Stimulated activated CD4-positive, alpha-beta T cell treated with anti-CD3 and anti-CD28 coated beads, Interleukin-1b, Interleukin-23, amount 100 ng/mL, for 24 hours (primary cell): ENCODE measurements around the gene FOXO1.
"Not testable (repeated sequence)": the region's sequence is repeated elsewhere in the genome, so short reads cannot be mapped to it uniquely, and the experiment has no call there.

Experiments
- DNase-seq, 4 experiments: peaks; one replicate each; pipeline ENCODE4 v3.0.0-alpha.2; 2020; ENCODE audit warnings: low read depth in 4 of 4, low spot score in 1 of 4

FOXO1 gene

DNA sequence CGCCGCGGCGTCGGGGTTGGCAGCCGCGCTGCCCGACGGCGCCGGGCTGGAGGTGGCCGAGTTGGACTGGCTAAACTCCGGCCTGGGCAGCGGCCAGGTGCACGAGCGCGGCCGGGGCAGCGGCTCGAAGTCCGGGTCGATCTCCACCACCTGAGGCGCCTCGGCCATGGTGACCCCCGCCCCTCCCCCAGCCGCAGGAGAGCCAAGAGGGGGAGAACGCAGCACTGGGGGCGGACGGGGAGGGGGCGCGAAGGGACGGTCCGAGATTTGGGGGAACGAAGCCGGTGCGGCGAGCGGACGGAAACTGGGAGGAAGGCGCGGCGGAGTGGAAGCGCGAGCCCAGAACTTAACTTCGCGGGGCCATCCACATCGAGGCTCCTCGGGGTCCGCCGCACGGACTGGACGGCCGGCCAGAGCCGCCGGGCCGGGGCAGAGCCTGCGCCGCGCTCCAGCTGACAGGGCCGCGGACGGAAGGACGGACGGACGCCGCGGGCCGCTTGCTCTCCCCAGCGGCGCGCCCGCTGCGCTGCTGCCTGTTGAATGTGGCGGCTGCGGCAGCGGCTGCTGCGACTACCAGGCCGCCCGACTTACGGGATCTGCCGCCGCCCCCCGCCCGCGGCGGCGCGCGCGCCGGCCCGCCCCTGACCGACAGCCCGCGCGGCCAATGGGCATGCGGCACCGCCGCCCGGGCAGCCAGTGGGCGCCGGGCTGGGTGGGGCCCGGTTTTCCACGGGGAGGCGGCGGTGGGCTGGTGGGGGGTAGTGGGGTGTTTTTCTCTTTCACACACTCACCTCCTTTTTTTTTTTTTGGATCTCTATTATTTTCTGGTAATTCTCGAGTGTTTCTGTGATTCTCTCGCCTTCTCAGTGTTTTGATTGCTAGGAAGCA, at the start of gene FOXO1:
Gene FOXO1 (minus strand): TSS at position 597 of the 888 bp plus-strand sequence. CDS start 429 bp downstream, at position 168.
- peak; percentile 66 to 82 (median 76) for DNase-seq

DNA sequence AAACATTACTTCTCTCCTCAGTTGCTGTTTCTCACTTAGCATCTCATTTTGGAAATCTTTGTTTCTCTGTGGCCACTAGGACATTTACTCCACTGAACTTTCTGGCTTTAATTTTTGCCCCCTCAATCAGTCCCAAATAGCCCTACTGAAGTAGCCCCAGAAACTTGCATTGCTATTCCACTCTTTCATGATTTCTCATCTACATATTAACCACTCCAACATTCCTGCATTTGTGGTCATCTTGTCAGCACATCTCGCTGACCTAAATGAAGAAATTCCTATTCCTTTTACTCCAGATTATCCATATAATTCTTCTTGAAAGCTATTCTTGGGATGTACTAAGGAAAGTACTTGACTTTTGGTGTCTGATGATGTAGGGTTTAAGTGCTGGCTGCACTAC, 48.0 kb upstream of the FOXO1 start:
- DNase-seq = not testable (repeated sequence)

- no peak for DNase-seq
Observed at GRCh38 chr13:40706439-40706838, 40.0 kb upstream of the FOXO1 start.

DNA sequence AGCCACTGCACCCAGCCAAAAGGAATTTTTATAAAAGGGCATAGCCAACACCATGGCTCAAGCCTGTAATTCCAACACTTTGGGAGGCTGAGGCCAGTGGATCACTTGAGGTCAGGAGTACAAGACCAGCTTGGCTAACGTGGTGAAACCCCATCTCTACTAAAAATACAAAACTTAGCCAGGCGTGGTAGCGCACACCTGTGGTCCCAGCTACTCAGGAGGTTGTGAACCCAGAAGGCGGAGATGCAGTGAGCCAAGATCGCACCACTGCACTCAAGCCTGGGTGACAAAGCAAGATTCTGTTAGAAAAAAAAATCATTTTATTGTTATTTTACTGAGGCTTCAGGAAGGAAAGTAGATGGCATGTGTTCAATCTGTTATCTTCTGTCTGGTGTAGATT, 31.3 kb upstream of the FOXO1 start:
- DNase-seq = no peak

- DNase-seq = no peak
Observed at GRCh38 chr13:40694426-40694825, 28.0 kb upstream of the FOXO1 start.

DNA sequence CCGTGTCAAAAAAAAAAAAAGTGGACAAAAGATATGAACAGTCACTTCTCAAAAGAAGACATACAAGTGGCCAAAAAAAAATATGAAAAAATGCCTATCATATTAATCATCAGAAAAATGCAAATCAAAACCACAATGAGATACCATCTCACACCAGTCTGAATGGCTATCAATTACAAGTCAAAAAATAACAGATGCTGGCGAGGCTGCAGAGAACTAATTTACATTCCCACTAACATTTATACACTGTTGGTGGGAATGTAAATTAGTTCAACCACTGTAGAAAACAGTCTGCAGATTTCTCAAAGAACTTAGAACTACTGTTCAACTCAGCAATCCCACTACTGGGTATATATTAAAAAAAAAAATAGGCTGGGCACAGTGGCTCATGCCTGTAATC, 26.5 kb upstream of the FOXO1 start:
- DNase-seq = no peak

DNA sequence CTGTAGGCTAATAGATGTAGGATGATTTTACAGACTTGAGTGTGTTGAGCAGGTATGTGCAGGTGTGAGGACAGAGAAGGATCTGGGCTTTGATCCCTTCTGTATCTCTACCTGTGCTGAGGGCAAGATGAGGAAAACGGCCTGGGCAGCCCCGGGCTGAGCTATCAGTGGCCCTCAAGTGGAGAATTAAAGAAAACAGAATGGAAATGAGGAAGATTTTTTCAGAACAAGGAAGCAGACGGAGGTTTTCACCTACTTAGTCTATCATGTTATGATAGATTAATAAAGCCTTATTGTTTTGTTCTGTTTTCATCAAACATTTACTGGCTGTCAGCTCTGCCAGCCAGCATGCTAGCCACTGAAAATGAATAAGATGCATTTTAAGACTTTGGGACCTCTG, 22.3 kb upstream of the FOXO1 start:
- DNase-seq = no peak

- DNase-seq = no peak
Observed at GRCh38 chr13:40682449-40683240, 16.2 kb upstream of the FOXO1 start.

- DNase-seq = no peak
Observed at GRCh38 chr13:40681341-40682146, 15.1 kb upstream of the FOXO1 start.

DNA sequence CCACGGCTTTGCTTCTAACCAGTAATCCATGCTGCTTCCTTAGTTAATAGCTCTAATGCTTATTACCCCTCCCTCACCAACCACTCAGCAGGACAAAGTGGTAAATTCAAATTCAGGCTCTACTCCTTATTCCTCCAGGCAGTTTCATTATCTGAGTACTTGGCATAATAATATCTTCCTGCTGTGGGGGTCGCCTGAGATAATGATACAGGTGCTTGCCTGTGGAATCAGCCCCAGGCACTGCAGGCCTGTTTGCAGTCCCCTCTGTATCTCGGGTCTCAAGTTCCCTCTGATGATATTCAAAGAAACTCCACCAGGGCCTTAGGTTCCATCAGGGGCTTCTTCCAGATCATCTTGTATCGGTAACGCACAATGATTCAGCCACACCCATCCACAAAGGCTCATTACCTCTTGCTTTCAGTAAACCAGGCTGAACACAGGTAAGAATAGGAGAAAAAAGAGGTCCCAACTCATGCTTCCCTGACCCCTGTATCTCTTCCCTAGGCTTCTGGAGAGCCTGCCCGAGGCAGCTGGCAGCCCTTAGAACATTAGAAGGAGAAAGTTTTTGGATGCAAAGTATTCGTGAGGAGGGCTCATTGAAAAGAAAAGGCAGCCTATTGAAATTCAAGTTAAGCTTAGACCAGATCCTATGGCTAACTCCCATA, 14.3 kb upstream of the FOXO1 start:
- no peak for DNase-seq

GRCh38 chr13:40679480-40679985, 13.1 kb upstream of the FOXO1 start:
- no peak for DNase-seq

DNA sequence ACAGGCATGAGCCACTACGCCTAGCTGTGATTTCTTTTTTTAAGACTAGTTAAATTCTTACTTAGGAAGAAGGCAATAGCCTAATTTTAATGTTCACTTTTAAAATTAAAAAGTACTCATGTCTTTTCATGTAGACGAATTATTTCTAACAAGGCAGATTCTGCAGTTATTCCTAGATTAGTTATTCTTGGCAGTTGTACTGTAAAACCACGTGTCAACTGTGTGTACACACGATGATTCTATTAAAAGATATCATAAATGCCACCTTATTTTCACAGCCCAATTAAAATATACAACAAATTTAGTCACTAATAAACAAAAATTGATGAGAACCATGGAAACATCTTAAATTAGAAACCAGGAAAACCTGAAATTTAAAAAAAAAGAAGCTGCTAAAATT, 10.6 kb upstream of the FOXO1 start:
- no peak for DNase-seq

GRCh38 chr13:40676007-40676406, 9.6 kb upstream of the FOXO1 start:
- no peak for DNase-seq

- no peak for DNase-seq
Observed at GRCh38 chr13:40673414-40673813, 7.0 kb upstream of the FOXO1 start.

GRCh38 chr13:40672765-40673397, 6.4 kb upstream of the FOXO1 start:
- no peak for DNase-seq

DNA sequence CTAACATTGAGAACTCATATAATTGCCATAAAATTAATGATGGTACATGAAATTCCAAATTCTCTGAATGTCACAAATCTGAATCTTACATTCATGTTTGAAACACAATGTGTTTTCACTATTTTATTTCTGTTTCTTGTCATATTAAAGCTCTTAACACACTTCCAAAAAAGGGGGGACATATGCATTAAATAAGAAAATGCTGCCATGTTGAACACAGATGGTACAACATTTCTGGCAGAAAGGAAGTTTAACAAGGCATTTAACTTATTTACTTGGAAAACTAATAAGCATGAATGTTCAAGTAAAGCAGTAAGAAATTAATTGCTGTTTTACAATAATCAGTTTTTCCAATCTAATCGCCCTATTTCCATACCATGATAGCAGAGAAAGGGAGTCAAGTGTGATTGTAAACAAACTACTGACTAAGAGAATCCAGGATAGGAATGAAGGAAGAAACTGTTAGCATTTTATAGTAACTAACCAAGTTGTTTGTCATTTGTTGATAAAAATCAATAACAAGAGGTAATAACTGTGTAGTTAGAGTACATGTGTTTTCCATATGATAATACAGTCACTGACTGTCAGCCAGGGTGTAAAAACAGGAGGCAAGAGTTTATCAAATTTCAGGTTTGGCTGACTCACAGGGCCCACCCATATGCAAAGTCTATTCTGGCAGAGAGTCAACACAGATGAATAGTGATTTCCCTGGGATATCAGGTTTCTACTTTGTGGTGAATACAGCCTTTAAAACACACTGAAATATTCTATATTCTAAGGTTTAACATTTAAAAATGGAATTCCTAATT, 5.7 kb upstream of the FOXO1 start:
- no peak for DNase-seq

DNA sequence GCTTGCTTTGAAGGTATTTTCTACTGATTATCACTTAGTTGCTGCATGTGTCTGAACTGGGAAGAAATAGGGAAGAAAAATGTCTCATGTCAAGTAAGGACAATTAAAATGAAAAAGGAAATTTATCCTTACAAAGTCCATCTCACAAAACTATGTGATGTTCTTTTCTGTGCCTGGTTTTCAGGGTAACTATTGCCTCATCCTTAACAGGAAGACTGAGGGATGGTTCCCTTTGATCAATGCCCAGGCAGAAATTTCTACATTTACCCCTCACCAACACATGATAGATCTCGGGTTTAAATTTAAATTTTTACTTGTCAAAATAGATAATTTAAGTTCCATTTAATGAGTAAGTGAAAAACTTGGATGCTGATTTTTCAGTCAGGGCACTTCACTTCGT, 3.9 kb upstream of the FOXO1 start:
- DNase-seq = no peak

DNA sequence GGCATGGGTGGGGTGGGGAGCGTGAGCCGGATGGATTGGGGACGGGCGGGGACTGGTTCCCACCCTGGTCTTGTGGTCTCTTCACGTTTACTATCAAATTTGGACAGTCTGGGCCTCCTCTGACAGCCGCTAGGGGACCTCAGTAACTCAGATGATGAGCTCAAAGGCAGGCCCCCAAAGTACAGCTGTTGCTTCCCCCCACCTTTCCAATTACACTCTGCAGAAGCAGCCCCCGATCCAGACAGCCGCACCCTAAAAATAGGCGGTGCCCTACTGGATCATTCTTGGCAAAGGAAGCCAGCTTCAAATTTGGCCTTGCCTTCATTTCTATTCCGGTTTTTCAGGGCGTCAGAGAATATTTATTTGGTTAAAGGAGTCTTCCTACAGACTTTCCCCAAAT, 1.9 kb upstream of the FOXO1 start:
- no peak for DNase-seq

- no peak for DNase-seq
Observed at GRCh38 chr13:40667622-40667978, 1.2 kb upstream of the FOXO1 start.
